Activated CD4-positive, alpha-beta T cell treated with anti-CD3 and anti-CD28 coated beads, Interleukin-2, amount 50 U/mL, for 1 hour (primary cell): Measurements from ENCODE around the gene REPS2.

Experiments
- DNase-seq: peaks from one replicate; pipeline ENCODE4 v3.0.0-alpha.2; 2020

Gene REPS2

DNA sequence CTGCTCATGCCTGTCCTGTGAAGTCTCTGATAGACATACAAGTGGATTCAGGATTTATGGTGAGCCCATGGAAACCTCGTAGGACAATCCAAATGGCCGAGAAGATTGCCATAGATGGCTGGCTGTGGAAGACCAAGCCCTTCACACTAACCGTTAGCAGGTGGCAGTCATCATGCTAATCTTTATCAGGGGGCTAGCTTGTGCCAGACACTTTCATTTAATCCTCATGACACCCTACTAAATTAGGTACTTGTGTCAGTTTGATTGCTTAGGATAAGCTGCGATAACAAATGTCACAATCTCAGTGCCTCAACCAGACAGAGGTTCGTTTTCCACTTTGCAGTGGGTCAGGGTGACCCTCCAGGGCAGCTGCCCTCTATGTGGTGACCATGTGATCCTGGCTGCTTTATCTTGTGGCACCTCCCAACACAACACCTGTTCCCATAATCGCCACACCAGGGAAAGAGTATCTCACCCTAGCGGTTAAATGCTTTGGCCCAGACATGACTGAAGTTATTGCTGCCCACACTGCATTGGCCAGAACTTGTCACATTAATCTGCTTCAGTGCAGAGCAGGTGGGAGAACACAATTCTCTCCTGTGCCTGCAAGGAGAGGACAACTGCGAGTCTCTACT, 60.8 kb downstream of the REPS2 start:
- no peak for DNase-seq

DNA sequence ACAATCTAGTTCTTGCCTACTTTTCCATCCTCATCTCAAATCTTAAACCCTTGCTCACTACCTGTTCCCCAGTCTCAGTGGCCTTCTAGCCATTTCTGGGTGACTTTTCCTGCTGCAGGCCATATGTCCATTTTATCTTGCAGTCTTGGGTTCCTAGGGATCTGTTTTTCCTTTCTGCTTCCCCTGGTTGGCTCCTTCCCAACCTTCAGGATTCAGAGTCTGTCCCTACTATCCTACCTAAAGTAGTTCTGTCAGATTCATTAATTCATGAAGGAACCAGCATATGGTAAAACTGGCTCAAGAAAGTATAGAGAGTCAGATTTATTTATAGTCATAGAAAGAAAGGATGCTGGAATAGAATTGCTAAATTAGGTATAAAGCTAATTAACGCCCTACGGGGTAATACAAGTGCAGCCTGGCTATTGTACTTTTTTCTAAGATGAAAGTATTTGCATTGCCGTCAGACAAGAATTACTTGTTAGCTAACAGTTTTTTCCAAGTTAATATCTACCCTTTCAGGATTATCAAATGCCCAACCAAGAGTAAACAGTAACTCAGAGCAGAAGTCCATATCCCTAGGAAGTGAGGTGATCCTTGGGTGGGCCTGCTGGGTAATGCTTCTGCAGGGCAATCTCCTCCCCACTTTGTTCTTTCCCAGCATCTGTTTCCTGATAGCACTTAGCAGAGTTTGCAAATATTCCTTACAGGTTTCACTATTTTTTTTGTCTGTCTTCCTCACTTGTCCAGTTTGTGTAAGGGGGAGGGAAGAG, 63.6 kb downstream of the REPS2 start:
- DNase-seq: no peak

DNA sequence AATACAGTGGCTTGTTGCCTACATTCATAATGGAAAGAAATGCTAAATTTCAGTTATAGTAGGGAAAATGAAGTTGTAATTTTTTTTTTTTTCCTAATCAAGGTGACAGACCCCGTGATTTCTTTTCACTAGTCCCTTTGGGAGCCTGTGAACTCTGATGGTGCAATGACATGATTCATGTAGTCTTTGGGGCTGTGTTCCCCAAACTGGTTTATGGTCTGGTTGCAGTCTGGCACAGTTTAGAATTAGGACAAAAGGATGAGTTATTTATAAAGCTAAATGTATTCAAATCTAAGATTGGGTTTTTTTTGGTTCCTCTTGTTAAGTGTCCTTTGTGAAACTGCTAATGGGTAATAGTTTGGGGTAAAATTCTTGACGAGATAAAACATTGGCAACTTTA, 66.0 kb downstream of the REPS2 start:
- no peak for DNase-seq

DNA sequence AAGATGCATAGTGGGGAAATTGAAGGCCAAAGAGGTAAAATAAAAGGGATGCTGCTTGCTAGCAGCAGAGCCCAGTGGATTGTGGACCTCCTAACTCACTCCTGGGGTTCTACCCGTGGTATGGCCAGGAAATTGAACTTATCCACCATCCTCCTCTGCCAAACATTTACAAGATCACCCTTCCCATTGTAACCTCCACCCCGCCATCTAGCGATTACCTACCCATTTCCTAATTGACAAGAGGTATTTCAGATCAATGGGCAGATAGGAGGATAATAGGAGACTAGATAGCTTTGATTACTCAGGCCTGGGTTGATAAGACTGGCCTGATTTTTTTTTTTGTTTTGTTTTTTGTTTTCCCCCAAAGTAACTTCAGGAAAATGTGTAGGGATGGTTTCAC, 67.8 kb downstream of the REPS2 start:
- DNase-seq: no peak

DNA sequence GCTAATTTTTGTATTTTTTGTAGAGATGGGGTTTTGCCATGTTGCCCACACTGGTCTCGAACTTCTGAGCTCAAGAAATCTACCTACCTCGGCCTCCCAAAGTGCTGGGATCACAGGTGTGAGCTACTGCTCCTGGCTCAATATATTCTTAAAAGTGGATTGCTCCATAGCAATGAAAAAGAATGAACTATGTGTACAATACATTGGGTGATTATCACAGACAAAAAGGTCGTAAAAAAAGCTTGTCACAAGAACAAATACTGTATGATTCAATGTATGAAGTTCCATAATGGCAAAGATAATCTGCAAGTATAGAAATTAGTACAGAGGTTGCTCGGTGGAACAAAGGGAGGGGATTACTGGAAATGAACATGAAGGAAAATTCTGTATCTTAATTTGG, 70.7 kb downstream of the REPS2 start:
- no peak for DNase-seq

DNA sequence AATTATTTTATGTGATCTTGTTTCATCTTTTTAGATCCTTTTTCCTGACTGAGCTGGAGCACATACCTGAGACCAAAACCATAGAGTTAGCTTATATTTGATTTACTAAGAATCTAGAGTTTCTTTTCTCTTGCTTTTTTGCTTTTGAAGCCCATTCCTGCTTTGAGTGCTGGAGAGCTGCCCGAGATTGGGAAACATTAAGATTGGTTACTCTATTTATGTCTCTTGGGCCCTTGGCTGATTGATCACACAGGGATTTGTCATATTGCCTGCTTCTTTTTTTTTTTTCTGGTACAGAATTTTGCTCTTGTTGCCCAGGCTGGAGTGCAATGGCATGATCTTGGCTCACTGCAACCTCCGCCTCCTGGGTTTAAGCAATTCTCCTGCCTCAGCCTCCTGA, 73.9 kb downstream of the REPS2 start:
- DNase-seq: no peak

DNA sequence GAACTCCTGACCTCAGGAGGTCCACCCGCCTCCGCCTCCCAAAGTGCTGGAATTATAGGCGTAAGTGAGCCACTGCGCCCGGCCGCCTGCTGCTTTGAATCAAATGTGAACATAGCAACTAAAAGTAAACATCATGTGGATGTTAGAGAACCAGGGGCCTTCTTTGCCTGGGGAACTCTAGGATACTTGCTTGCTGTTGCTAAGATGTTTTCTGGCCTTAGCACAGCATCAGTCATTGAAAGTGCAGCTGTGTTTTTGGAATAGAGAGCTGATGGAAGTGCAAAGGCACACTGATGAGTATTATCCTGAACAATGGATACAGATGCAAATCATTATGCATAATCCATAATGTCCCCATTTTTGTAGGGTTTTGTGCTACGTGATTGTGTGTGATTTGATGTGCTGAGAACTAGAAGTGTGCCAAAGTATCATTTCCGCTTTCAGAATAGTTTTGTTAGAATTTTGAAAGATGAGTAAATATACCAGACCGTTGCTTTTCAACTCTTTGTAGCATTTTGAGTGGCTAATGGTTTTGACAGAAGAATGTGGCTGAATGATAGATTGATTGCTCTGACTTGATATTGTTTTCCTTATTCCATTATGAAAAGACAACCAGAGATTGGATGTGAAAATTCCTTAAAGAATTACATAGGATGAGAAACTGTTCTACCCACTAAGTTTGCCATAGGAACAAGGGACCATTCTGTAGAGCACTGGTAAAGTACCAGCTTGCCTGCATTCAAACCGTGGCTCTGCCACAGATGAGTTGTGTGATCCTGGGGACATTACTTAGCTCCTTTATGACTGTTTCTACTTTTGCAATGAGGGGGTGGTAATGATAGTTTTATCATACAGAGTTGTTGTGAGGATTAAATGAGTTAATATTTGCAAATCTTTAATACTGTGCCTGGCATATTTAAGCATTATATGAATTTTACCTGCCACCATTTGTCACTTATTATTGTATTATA, 74.7 kb downstream of the REPS2 start:
- DNase-seq: no peak

DNA sequence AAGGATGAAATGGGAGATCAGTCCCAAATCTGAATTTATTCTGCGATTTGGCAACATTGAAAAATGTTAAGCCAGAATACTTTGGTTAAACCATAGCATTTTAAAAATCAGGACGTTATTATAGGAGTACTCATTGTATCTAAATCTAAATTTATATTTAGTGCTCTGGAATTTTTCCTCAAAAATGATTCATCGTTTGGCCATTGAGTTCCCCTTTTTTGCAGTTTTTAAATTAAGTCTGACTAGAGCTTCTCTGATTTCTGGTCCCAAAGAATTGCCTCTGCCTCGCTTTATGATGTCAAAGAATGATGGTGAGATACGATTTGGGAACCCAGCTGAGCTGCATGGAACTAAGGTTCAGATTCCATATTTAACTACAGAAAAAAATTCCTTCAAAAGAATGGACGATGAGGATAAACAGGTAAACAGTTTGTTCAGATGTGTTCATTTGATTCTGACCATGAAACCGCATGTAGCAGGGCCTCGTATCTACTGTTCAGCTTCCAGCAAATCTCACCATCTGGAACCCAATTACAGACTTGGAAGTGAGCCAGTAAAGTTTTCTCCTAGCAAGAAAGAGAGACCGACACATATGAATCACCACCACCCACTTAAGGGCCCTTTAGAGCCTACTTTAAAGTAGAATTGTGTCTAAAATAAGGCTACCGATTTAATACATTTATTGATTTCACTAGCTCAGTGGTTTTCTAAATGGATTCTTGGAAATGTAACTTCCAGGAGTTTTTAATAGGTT, 75.6 kb downstream of the REPS2 start:
- DNase-seq: no peak

DNA sequence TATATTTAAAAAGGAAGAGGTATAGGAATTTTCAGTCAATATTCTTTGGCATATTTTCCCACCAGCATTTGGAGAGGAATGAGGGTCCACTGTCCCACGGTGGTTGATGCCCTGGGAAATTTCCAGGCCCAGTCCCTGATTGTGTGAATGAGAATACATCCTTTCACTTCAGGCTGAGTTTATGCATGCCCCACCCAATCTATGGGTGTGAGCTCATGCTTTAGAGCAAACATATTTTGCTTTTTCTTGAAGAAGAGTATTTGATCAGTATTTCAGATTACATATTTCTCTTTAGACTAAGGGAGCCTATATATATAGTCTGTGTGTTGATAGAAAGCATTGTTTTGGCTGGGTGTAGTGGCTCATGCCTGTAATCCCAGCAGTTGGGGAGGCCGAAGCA, 77.2 kb downstream of the REPS2 start:
- DNase-seq: no peak

DNA sequence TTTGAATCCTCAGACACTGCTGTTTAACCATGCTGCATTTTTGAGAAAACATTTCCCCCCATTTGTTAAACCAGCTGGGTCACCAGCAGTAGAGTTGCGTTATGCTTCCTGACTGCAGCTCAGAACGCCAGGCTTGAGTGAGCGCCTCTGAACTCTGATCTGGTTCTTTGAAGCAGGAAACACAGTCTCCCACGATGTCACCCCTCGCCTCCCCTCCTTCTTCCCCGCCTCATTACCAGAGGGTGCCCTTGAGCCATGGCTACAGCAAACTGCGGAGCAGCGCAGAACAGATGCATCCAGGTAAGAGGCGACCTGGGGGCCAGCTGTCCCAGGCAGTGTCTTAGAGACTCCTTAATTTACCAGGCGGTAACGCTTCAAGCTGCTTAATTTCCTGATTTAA, 78.4 kb downstream of the REPS2 start:
- DNase-seq: no peak

DNA sequence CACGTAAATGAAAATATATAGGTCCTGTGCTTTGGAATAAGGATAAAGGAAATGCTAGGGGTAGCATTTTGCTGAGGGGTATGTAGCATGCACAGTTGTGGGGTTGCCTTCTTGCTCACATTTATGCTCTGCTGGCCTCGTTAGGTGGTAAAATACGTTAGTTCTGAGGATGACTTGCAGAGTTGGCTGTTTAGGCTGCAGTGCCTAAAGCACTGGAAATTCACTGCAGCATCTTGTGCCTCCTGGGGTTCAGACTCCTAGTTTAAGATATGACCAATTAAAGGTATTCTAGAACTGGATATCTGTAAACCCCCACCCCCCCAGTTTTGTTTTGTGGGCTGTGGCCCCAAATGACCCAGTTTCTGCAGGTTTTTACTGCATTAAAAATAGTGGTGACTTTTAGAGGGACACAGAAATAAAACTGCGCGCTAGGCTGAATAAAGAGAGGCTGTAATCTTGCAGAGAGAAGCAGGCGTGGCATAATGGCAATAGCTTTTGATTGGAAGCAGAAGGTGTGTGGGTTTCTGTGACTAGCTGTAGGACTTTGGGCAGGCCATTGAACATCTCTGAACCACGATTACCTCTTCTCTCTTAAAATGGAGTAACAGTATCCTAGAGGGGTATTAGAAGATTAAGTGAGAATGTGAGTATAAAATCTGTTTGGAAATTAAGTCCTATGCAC, 79.3 kb downstream of the REPS2 start:
- DNase-seq: no peak

DNA sequence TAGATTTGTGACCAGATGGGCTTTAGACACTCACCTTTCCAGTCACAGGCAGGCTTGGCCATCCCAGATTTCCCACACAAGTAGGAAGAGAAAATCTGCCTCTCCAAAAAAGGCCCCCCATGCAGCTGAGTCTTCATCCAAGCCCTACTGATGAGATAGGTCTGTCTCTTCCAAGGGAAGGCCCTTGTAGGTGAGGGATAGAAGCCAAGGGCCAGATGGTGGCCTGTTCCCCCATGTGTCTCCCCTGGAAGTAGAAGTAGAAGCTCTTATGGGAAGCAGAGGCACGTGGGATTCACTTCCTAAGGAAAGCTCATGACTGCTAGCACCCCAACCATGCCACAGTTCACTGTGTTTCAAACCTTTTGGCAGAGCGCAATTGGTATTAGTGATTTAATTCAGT, 81.5 kb downstream of the REPS2 start:
- no peak for DNase-seq

DNA sequence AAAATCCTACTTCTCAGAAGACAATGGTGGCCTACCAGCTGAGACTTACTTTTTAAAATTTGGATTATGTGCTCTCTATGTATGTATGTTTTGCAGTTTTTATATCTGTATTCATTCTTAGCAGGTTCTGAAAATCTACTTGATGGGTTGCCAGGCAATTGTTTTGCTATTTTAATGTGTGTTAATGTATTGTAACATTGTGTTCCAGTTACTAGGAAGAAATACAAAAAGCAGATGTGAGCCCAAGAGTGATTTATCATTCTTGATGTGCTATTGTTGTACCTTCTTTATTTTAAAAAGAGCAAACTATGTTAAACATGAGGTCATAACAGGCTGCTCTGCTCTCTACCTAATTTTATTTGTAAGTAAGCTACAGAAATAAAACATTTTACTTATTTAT, 81.9 kb downstream of the REPS2 start:
- DNase-seq: no peak

DNA sequence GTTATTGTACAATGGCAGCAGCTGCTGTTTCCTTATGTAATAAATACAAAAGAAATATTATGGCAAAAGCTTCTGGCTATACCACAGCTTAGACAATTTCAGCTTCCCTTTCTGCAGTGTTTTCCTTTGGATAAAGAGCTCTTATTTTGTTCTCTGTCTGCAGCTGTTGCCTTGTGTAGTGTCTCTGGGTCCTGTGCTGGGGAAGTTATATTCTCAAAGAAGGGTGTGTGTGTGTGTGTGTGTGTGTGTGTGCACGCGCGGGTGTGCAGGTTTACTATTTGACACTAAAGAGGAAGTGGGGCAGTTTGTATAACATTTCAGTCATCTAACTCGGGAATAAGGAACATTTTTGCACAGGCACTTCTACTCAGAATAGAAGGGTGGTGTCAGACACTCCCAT, 83.6 kb downstream of the REPS2 start:
- DNase-seq: no peak

DNA sequence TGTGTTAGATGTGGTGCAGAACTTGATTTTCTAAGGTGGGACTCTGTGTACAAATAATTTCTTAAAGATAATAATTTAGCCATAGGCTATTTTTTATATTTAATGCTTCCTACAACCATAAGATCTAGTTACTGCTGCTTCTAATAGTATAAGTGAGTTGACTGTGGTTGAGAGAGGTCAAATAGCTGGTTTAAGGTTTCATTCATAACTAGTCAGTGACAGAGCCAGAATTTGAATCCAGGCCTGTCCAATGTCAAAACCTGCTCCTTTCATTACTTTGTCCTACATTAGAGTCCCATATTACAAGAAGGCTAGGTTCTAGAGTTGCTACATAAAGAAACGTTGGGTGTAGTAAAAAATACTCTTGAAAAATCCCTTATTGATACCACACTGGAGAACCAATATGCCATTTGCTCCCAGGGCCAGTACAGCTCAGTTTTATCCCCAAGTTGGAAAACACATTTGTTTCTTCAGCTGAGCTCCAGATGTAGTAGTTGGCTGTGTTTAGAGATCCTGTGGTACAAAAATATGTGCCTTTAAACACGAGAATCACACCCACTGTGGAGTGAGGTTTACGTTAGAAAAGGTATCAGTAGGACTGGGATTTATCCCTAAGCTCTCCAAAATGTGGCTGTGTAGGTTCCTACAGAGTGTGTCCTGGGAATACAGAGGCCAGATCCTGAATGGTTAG, 84.3 kb downstream of the REPS2 start:
- DNase-seq: no peak

DNA sequence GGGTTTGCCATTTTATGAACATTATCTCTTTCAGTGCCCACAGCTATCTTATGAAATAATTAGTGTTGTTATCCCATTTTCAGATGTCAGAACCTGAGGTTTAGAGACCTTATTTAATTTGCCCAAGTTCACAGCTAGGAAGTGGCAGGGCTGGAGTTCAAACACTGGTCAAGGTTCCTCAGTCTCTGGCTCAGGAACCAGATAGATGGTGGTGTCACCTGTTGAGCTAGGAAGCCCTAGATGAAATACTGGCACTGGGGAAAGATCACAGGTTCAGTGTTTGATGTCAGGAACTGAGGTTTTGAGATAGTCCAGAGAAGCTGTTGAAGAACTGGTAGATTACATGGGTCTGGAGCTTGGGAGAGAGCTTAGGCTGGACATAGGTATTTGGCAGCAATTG, 85.4 kb downstream of the REPS2 start:
- no peak for DNase-seq

DNA sequence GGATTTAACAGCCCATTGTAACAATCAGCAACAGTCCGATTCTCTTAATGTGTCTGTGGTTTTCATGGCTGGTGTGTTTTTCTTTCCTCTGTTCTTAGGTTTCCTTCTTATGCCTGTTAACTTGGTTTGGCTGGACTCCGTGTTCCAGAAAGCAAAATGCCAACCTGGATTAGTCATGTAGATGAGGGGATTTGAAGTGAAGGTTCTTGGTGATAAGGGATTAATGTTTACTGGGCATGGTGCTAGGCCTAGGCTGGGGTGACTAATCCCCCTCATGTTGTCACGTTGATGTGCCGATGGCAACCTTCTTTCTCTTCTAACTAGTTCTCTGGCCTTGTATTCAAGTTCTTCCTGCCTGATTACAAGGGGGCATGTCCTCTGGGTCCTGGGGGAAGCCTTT, 85.9 kb downstream of the REPS2 start:
- no peak for DNase-seq

DNA sequence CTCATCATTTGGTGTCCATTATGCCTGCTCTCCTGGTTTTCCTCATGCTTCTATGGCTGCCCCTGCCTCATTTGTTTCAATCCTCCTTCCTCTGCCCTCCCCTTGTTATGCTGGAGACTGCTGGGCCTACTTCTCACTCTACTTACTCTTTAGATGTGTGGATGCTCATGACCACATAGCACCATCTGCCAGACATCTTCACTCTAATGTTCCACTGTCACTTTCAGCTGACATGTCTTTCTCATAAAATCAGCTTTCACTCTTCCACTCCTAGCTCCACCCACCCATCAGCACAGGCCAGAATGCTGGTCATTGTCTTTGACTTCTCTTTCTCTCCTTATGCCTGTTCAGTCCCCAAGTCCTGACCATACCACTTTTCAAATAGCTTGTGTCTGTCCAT, 86.8 kb downstream of the REPS2 start:
- no peak for DNase-seq

DNA sequence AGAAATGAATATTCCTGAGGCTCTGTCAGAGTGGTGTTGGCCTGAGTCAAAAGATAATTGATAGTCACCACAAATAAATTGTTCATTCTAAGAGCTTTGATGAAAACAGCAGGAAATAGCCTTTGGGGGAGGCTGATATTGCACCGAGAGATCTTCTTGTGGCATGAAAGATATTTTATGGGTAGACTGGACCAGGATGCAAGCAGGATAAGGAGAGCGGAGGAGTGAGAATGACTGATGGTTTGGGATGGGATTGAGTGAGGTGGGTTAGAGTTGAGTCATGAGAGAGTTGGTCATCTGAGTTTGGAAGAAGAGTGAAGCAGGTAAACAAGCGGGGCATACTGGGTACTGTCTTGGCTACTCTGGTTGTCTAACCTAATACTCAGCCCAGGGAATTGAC, 88.7 kb downstream of the REPS2 start:
- DNase-seq: no peak

DNA sequence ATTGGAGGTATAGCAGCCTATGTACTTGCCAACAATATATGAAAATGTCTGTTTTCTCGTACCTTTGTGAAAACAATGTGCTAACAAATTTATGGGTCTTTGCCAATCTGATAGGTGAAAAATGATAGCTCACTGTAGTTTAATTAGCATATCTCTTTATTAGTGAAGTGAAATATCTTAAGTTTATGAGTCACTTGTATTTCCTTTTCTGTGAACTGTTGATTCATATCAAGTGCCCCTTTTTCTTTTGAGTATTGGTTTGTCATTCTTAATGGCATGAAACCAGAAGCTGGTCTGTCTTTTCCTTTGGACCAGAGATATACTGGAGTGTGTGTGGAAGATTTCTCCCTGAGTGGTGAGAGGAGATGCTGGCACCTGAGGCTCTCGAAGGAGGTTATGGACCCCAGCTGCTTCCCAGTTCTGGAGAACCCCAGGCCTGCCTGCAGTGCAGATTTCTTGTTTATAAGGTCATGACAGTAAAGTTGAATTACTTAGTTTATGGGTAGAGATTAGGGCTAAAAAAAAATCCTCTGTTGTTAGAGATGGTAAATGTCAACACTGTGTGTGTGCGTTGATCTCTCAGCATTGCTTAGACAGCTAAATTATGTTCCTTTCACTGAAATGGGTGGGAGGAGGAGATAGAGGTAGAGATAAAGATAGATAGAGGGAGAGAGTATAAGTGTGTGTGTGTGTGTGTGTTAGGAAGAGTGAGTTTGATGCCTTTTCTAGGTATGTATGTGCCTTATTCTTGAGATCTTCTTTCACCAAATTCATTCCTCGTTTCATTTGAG, 89.9 kb downstream of the REPS2 start:
- DNase-seq: no peak

DNA sequence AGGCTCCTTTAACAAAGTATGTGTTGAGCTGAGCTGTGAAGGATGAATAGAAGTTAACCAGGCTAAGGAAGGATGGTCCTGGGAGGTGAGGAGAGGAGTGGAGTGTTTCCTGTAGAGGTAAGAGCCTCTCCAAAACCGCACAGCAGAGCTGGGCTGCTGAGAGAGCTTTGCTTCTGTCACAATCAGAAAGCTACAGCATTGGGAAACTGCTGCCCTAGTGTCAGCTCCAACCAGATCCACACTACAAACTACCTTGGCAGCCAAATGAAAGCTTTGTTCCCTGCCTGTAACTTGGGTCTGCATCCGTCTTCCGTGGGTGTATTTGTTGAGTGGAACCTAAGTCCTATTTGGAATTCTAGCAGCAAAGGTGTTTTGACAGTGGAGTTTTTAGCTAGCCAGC, 91.8 kb downstream of the REPS2 start:
- no peak for DNase-seq
